ENCODE data around the gene PIF1.
A peak's percentile ranks its signal among the peaks of the same experiment; 100 is the strongest.

Gene PIF1

GRCh38 chr15:64774629-64775493 lies 50.6 kb downstream of the PIF1 start:
- no peak for TF ChIP-seq POLR2AphosphoS5 (IDR thresholded peaks at IDR 0.05; ENCODE audit: low read depth)
- TF ChIP-seq GABPA (IDR thresholded peaks at IDR 0.05; ENCODE audit: low read depth) = no peak
- TF ChIP-seq REST (IDR thresholded peaks at IDR 0.05; ENCODE audit: insufficient replicate concordance, low read depth) = no peak
- TF ChIP-seq SPI1 (IDR thresholded peaks at IDR 0.05; ENCODE audit: borderline replicate concordance, low read depth) = no peak
- no peak for TF ChIP-seq CTCF (IDR thresholded peaks at IDR 0.05; ENCODE audit: insufficient read depth, low read length)
- Histone ChIP-seq H3K4me3 (replicated peaks; ENCODE audit: insufficient read depth, low read length) (peak overlapping the region; percentile 26), H3K27me3 (ENCODE audit: insufficient read depth, poor library complexity, severe bottlenecking) (peaks cover 42% of the 10 kb centered on the region), H3K27ac (replicated peaks) (no peak overlapping the region)
- peak in 1 of 2 experiments; percentile 15 for DNase-seq (ENCODE audit: low read depth in 1 of 2, low spot score in 1 of 2)

DNA sequence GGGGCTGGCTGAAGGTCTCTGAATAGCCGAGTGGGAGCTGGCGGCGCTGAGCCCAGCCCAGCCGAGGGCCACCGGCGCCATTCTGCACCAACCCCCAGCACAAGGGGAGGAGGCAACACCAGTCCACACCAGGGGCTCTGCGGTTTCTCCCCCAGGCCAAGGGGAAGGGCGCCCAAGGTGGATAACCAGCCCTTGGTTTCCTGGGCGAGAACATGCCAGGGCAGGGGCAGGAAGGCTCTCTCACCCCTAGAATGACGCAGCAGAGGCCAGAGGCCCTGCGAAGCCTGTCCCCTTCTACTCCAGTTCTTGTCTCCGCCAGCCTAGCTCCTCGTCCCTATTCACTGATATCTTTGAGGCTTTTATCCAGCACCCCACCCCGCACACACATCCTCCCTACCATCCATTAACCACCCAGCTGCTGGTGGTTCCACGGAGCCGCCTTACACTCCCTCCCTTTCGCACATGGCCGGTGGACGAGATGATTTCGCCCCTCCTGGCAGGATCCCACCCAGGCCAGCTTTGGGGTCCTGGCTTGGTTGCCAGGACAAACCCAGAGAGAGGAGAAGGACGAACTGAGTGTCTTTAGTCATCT lies 51.3 kb downstream of the PIF1 start:
- H3K27me3 ChIP-seq (ENCODE audit: insufficient read depth, poor library complexity, severe bottlenecking) = peaks cover 42% of the 10 kb centered on the region
- no peak overlapping the region for H3K27ac ChIP-seq (replicated peaks)
- TF ChIP-seq SPI1 (IDR thresholded peaks at IDR 0.05; ENCODE audit: borderline replicate concordance, low read depth) = no peak
- no peak for TF ChIP-seq GABPA (IDR thresholded peaks at IDR 0.05; ENCODE audit: low read depth)
- no peak for TF ChIP-seq POLR2AphosphoS5 (IDR thresholded peaks at IDR 0.05; ENCODE audit: low read depth)
- TF ChIP-seq CTCF (IDR thresholded peaks at IDR 0.05; ENCODE audit: insufficient read depth, low read length) = no peak
- no peak for TF ChIP-seq REST (IDR thresholded peaks at IDR 0.05; ENCODE audit: insufficient replicate concordance, low read depth)
- no peak overlapping the region for H3K4me3 ChIP-seq (replicated peaks; ENCODE audit: insufficient read depth, low read length)
- no peak for DNase-seq (ENCODE audit: low read depth in 1 of 2, low spot score in 1 of 2)

GRCh38 chr15:64773606-64774005 lies 51.8 kb downstream of the PIF1 start:
- no peak overlapping the region for H3K27ac ChIP-seq (replicated peaks)
- DNase-seq (ENCODE audit: low read depth in 1 of 2, low spot score in 1 of 2) = no peak
- TF ChIP-seq CTCF (IDR thresholded peaks at IDR 0.05; ENCODE audit: insufficient read depth, low read length) (no peak), POLR2AphosphoS5 (IDR thresholded peaks at IDR 0.05; ENCODE audit: low read depth) (no peak), REST (IDR thresholded peaks at IDR 0.05; ENCODE audit: insufficient replicate concordance, low read depth) (no peak), GABPA (IDR thresholded peaks at IDR 0.05; ENCODE audit: low read depth) (no peak)
- H3K27me3 ChIP-seq (ENCODE audit: insufficient read depth, poor library complexity, severe bottlenecking) = peaks cover 42% of the 10 kb centered on the region
- H3K4me3 ChIP-seq (replicated peaks; ENCODE audit: insufficient read depth, low read length) = no peak overlapping the region

Measured in HL-60 (cell line).